MCF 10A (cell line): ENCODE results near the gene LHX4. TPM values are rescaled to one million over a fixed set of nuclear protein-coding genes. Genes with fewer than 3 reads are reported as not detected.

Experiments
- BruUV-seq: library from RNA; stranded (reverse); fragments of 400-500 nt; replicated peaks from 2 replicates; lab custom pipeline; 2021; lab: Mats Ljungman, UMichigan
- CTCF ChIA-PET: fragments of 300-600 bp; sonication (Branson Sonifier 250); formaldehyde crosslinking; extraction: SDS; loops from one replicate; lab custom pipeline; 2021; ENCODE audit warnings: antibody characterized with exemption, inconsistent platforms; lab: Yijun Ruan, JAX
- POLR2A ChIA-PET: fragments of 300-600, 350-650 bp; sonication (Branson Sonifier 250); formaldehyde crosslinking; extraction: SDS; loops from one replicate; lab custom pipeline; 2020; ENCODE audit warnings: antibody characterized with exemption, inconsistent platforms; lab: Yijun Ruan, JAX
- DNase-seq: peaks from one replicate; pipeline ENCODE4 v3.0.0-alpha.2; 2018; ENCODE audit not compliant: unreplicated experiment
- H3K27ac Mint-ChIP-seq: one replicate; pipeline ENCODE4 v1.8.0; 2022; ENCODE audit warnings: mild to moderate bottlenecking, low read depth, mixed read lengths; ENCODE audit not compliant: unreplicated experiment
- H3K27me3 Mint-ChIP-seq: one replicate; pipeline ENCODE4 v1.8.0; 2022; ENCODE audit warnings: mixed read lengths; ENCODE audit not compliant: insufficient read depth, unreplicated experiment
- H3K36me3 Mint-ChIP-seq: one replicate; pipeline ENCODE4 v1.8.0; 2022; ENCODE audit warnings: mild to moderate bottlenecking, moderate library complexity, mixed read lengths; ENCODE audit not compliant: insufficient read depth, unreplicated experiment
- H3K4me1 Mint-ChIP-seq: one replicate; pipeline ENCODE4 v1.8.0; 2022; ENCODE audit warnings: mixed read lengths; ENCODE audit not compliant: insufficient read depth, unreplicated experiment
- H3K4me3 Mint-ChIP-seq: one replicate; pipeline ENCODE4 v1.8.0; 2022; ENCODE audit warnings: mild to moderate bottlenecking, moderate library complexity, mixed read lengths; ENCODE audit not compliant: unreplicated experiment
- H3K9me3 Mint-ChIP-seq: one replicate; pipeline ENCODE4 v1.8.0; 2022; ENCODE audit warnings: mixed read lengths; ENCODE audit not compliant: unreplicated experiment
- intact Hi-C: fragments of 100-400 bp; cut with micrococcal nuclease; formaldehyde crosslinking; loops from 2 replicates; pipeline ENCODE4 v1.14.1; 2022
- total RNA-seq: library from RNA; stranded (reverse); gene quantifications from 2 replicates; pipeline ENCODE4 v1.2.3, GENCODE V29; 2022
- TF ChIP-seq, protein P1 (sequence below): fragments of 200-600 bp; IDR thresholded peaks from one replicate; pipeline ENCODE4 v1.8.0; 2022; ENCODE audit warnings: antibody characterized with exemption, mild to moderate bottlenecking; ENCODE audit not compliant: unreplicated experiment

LHX4 gene
- total RNA-seq, 1 experiment from 2014 or later = not detected

DNA sequence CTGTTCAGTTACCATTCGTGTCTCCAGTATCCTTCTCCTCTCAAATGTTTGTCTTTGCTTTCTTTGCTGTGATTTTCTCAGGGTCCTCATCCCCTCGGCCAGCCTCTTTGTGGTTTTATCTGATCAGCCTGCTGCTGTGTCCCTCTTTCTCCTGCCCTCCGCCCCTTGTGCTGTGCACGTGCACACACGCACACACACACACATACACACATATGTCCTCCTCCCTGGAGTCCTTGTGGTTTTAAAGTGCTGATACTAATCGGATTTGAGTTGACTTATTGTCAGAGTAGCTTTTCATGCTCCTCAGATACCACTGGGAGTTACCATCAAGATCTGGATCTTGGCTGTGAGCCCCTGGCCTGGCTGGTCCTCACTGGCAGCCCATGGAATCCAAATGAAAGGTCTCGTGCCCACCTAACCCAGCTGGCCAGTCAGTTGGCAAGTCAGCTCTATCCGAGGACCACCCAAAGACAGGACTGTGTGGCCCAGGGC lies 41.3 kb upstream of the LHX4 start:
- POLR2A ChIA-PET = interaction anchor here (0.7 to 1.2 kb wide), 4 partner anchors 10 to 295 kb away, joined by 3 to 4 read pairs (median 3); no protein-coding TSS in a partner anchor
- intact Hi-C loops = loop anchor here (1.0 to 5.0 kb wide), 3 partner anchors 49 to 294 kb away; no protein-coding TSS in a partner anchor
- no TSS peak for BruUV-seq

DNA sequence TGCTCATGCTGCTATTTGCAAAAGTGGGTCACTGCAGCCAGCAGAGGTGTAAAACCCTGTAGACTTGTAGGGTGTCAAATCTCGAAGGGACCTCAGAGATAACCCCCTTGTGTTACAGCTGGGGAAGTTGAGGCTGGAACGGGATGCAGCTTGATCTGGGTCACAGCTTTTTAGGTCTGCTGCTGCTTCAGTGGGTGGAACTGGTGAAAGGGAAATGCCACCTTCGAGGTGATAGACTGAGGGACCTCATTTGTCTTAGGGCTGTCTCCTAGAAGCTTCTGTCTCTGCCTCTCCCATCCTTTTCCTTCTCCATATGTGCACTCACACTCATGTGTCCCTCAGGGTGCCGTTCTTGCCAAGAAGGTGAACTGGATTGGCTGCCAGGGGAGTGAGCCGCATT lies 40.0 kb upstream of the LHX4 start:
- Mint-ChIP-seq H3K27me3 (no peaks in the 10 kb centered on the region), H3K4me1 (no peaks in the 10 kb centered on the region), H3K9me3 (no peaks in the 10 kb centered on the region), H3K4me3 (no peak overlapping the region), H3K27ac (no peak overlapping the region), H3K36me3 (peaks cover 78% of the 10 kb centered on the region)
- TF ChIP-seq, protein P1, sequence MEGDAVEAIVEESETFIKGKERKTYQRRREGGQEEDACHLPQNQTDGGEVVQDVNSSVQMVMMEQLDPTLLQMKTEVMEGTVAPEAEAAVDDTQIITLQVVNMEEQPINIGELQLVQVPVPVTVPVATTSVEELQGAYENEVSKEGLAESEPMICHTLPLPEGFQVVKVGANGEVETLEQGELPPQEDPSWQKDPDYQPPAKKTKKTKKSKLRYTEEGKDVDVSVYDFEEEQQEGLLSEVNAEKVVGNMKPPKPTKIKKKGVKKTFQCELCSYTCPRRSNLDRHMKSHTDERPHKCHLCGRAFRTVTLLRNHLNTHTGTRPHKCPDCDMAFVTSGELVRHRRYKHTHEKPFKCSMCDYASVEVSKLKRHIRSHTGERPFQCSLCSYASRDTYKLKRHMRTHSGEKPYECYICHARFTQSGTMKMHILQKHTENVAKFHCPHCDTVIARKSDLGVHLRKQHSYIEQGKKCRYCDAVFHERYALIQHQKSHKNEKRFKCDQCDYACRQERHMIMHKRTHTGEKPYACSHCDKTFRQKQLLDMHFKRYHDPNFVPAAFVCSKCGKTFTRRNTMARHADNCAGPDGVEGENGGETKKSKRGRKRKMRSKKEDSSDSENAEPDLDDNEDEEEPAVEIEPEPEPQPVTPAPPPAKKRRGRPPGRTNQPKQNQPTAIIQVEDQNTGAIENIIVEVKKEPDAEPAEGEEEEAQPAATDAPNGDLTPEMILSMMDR = no peak
- POLR2A ChIA-PET = no interaction called here
- CTCF ChIA-PET = interaction anchor here (0.7 to 5.3 kb wide), 7 partner anchors 9 to 291 kb away, joined by 3 to 79 read pairs (median 4); no protein-coding TSS in a partner anchor
- no peak for DNase-seq
- no TSS peak for BruUV-seq
- intact Hi-C loops = no loop called here

More for the DNA sequence above, 41.3 kb upstream of the LHX4 start:
- no peak overlapping the region for H3K4me3 Mint-ChIP-seq
- no peaks in the 10 kb centered on the region for H3K9me3 Mint-ChIP-seq
- H3K27me3 Mint-ChIP-seq = no peaks in the 10 kb centered on the region
- TF ChIP-seq, protein P1 = no peak
- no peak overlapping the region for H3K27ac Mint-ChIP-seq
- CTCF ChIA-PET = interaction anchor here (0.6 to 5.3 kb wide), 49 partner anchors 10 to 1296 kb away, joined by 3 to 79 read pairs (median 4); no protein-coding TSS in a partner anchor
- no peaks in the 10 kb centered on the region for H3K4me1 Mint-ChIP-seq
- DNase-seq = no peak
- H3K36me3 Mint-ChIP-seq = peaks cover 82% of the 10 kb centered on the region

DNA sequence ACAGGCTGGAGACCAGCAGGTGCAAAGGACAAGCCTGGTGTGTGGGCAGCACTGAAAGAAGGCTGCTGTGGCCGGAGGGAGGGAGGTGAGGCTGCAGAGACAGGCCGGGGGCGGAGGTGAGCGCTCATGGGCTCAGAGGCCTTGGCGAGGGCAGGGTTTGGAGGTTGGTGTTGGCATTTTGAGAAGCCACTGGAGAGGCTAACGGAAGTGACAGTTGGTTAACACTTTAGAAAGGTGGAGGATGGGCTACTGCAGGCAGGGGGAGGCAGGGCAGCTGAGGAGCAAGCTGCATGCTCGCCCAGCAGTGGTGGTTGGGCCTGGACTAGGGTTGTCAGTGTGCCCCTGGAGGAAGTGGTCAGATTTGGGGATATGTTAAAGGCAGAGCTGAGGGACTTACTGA lies 37.9 kb upstream of the LHX4 start:
- Mint-ChIP-seq H3K4me3 (no peak overlapping the region), H3K4me1 (no peaks in the 10 kb centered on the region), H3K27me3 (no peaks in the 10 kb centered on the region), H3K27ac (no peak overlapping the region), H3K36me3 (peaks cover 77% of the 10 kb centered on the region), H3K9me3 (no peaks in the 10 kb centered on the region)
- TF ChIP-seq, protein P1 = no peak
- DNase-seq = no peak
- intact Hi-C loops = no loop called here
- ChIA-PET POLR2A (no interaction called here), CTCF (interaction anchor here (1.0 to 1.2 kb wide), 2 partner anchors 11 to 13 kb away, joined by 4 to 5 read pairs; no protein-coding TSS in a partner anchor)
- BruUV-seq = no TSS peak

DNA sequence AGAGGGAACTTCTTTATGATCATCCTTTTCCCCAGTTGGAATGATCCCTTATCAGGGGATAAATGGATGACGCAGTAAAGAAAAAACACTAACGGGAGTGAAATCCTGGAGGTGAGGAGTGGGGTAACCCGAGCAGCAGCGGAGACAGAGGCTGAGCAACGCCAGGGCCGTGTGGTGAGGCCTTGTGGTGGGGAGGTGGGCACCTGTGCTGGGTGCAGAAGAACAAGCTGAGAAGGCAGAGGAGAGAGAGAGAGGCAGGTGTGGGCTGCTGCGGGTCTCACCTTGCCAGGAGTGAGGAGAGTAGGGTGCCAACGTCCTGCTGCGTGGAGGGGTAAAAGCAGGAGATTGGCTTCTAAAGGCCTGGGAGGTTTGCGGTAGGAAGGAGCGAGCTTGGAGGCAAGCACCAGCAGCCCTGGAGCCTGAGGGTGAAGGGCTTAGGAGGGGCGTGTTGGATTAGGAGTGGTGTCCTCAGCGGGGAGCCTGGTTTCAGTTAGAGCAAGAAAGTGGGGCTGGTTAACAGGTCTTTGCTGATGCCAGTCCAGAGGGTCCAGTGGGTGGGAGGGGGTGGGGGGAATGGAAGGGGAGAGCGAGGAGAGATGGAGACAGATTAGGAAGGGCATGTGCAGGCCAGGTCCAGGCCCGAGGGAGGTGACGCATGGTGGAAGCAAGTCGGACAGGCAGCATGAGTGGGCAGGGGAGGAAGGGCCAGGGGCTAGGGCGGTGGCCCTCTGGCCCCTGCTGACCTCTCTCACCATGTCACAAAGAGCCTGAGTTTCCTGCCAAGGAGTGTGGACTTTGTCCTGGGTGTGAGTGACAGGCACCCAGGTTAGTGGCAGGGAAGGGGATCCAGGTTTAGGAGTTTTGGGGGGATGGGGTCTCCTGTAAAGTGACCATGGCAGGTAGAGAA lies 36.7 kb upstream of the LHX4 start:
- no peak overlapping the region for H3K27ac Mint-ChIP-seq
- no peaks in the 10 kb centered on the region for H3K27me3 Mint-ChIP-seq
- TF ChIP-seq, protein P1 = no peak
- BruUV-seq = no TSS peak
- CTCF ChIA-PET = interaction anchor here (1.0 to 1.2 kb wide), 2 partner anchors 12 to 14 kb away, joined by 4 to 5 read pairs; no protein-coding TSS in a partner anchor
- intact Hi-C loops = no loop called here
- H3K4me1 Mint-ChIP-seq = no peaks in the 10 kb centered on the region
- no peak for DNase-seq
- H3K4me3 Mint-ChIP-seq = no peak overlapping the region
- POLR2A ChIA-PET = no interaction called here
- H3K9me3 Mint-ChIP-seq = no peaks in the 10 kb centered on the region
- H3K36me3 Mint-ChIP-seq = peaks cover 72% of the 10 kb centered on the region
